ENCODE results near the gene PRKACG. TPM values are rescaled to one million over a fixed set of nuclear protein-coding genes. Genes with fewer than 3 reads are reported as not detected.
"Not testable (repeated sequence)": the region's sequence is repeated elsewhere in the genome, so short reads cannot be mapped to it uniquely, and the experiment has no call there.

The PRKACG gene
- polyA plus RNA-seq (ENCODE audit: low read depth in 6 of 6) = not detected

- H3K4me3 Mint-ChIP-seq = peak within 1 kb of the TSS in 7 of 8 donors; percentile 11 to 87 (median 61)
- H3K4me1 Mint-ChIP-seq = peaks cover 14 to 24% (median 20%) of the 10 kb centered on the region in 3 donors
- peak within 1 kb of the TSS in 3 of 6 donors; percentile 63 to 85 (median 67) for H3K27ac Mint-ChIP-seq
- no peaks in the 10 kb centered on the region for H3K9me3 Mint-ChIP-seq
- ATAC-seq (ENCODE audit: low read depth in 2 of 2) = no peak
- H3K27me3 Mint-ChIP-seq = peaks cover 0 to 4% (median 0%) of the 10 kb centered on the region in 3 donors
- DNase-seq = no peak
- no peaks in the 10 kb centered on the region for H3K36me3 Mint-ChIP-seq
Measured at GRCh38 chr9:69014013-69014412, at the start of gene PRKACG. TSS of gene PRKACG (minus strand) at chr9:69014113. CDS start at chr9:69014092, 21 bp downstream.

GRCh38 chr9:69062195-69062594 lies 48.3 kb upstream of the PRKACG start:
- Mint-ChIP-seq H3K4me3 (no peak overlapping the region), H3K27ac (peak overlapping the region in 1 of 6 donors; percentile 59), H3K9me3 (peaks cover 0 to 4% (median 0%) of the 10 kb centered on the region in 7 donors), H3K36me3 (peaks cover 23 to 37% of the 10 kb centered on the region in 2 donors), H3K4me1 (peaks cover 3 to 7% (median 6%) of the 10 kb centered on the region in 3 donors), H3K27me3 (no peaks in the 10 kb centered on the region)
- DNase-seq (no peak), ATAC-seq (ENCODE audit: low read depth in 2 of 2) (no peak)

GRCh38 chr9:69060766-69061165 lies 46.9 kb upstream of the PRKACG start:
- H3K9me3 Mint-ChIP-seq = peaks cover 0 to 4% (median 0%) of the 10 kb centered on the region in 7 donors
- H3K27me3 Mint-ChIP-seq = no peaks in the 10 kb centered on the region
- peaks cover 25 to 29% of the 10 kb centered on the region in 2 donors for H3K36me3 Mint-ChIP-seq
- H3K4me3 Mint-ChIP-seq = no peak overlapping the region
- ATAC-seq (ENCODE audit: low read depth in 2 of 2) = no peak
- peak overlapping the region in 1 of 6 donors; percentile 16 for H3K27ac Mint-ChIP-seq
- DNase-seq = no peak
- peaks cover 5 to 10% (median 6%) of the 10 kb centered on the region in 3 donors for H3K4me1 Mint-ChIP-seq

GRCh38 chr9:69058101-69058500 lies 44.2 kb upstream of the PRKACG start:
- ATAC-seq (ENCODE audit: low read depth in 2 of 2) (no peak), DNase-seq (no peak)
- Mint-ChIP-seq H3K4me1 (peaks cover 5 to 10% (median 6%) of the 10 kb centered on the region in 3 donors), H3K36me3 (peaks cover 26% of the 10 kb centered on the region in 2 donors), H3K27me3 (no peaks in the 10 kb centered on the region), H3K4me3 (no peak overlapping the region), H3K27ac (no peak overlapping the region), H3K9me3 (peaks cover 0 to 4% (median 0%) of the 10 kb centered on the region in 7 donors)

- no peak overlapping the region for H3K4me3 Mint-ChIP-seq
- no peak overlapping the region for H3K27ac Mint-ChIP-seq
- DNase-seq (no peak), ATAC-seq (ENCODE audit: low read depth in 2 of 2) (no peak)
- peaks cover 5 to 10% (median 6%) of the 10 kb centered on the region in 3 donors for H3K4me1 Mint-ChIP-seq
- peaks cover 26 to 27% of the 10 kb centered on the region in 2 donors for H3K36me3 Mint-ChIP-seq
- no peaks in the 10 kb centered on the region for H3K27me3 Mint-ChIP-seq
- H3K9me3 Mint-ChIP-seq = peaks cover 0 to 2% (median 0%) of the 10 kb centered on the region in 7 donors
Measured at GRCh38 chr9:69056191-69056815, 42.4 kb upstream of the PRKACG start.

GRCh38 chr9:69054989-69055388 lies 41.1 kb upstream of the PRKACG start:
- no peak overlapping the region for H3K27ac Mint-ChIP-seq
- no peaks in the 10 kb centered on the region for H3K9me3 Mint-ChIP-seq
- no peak for ATAC-seq (ENCODE audit: low read depth in 2 of 2)
- peaks cover 18 to 19% of the 10 kb centered on the region in 2 donors for H3K36me3 Mint-ChIP-seq
- H3K27me3 Mint-ChIP-seq = no peaks in the 10 kb centered on the region
- no peak for DNase-seq
- H3K4me3 Mint-ChIP-seq = no peak overlapping the region
- H3K4me1 Mint-ChIP-seq = peaks cover 0 to 5% (median 3%) of the 10 kb centered on the region in 3 donors

GRCh38 chr9:69050936-69051335 lies 37.0 kb upstream of the PRKACG start:
- not testable (repeated sequence) for H3K9me3 Mint-ChIP-seq, H3K4me3 Mint-ChIP-seq, H3K27ac Mint-ChIP-seq

GRCh38 chr9:69049094-69049493 lies 35.2 kb upstream of the PRKACG start:
- Mint-ChIP-seq H3K27me3 (no peaks in the 10 kb centered on the region), H3K27ac (no peak overlapping the region), H3K9me3 (no peaks in the 10 kb centered on the region), H3K4me1 (peaks cover 5 to 13% (median 12%) of the 10 kb centered on the region in 3 donors), H3K36me3 (peaks cover 9 to 14% of the 10 kb centered on the region in 2 donors), H3K4me3 (no peak overlapping the region)
- DNase-seq (no peak), ATAC-seq (ENCODE audit: low read depth in 2 of 2) (no peak)

More at GRCh38 chr9:69050936-69051335, 37.0 kb upstream of the PRKACG start:
- not testable (repeated sequence) for H3K27me3 Mint-ChIP-seq; DNase-seq; ATAC-seq (ENCODE audit: low read depth in 2 of 2); H3K4me1 Mint-ChIP-seq
- H3K36me3 Mint-ChIP-seq = peaks cover 11 to 19% of the 10 kb centered on the region in 2 donors

GRCh38 chr9:69047371-69047770 lies 33.5 kb upstream of the PRKACG start:
- H3K9me3 Mint-ChIP-seq = no peaks in the 10 kb centered on the region
- no peaks in the 10 kb centered on the region for H3K27me3 Mint-ChIP-seq
- H3K4me1 Mint-ChIP-seq = peaks cover 8 to 13% (median 12%) of the 10 kb centered on the region in 3 donors
- peak overlapping the region in 1 of 6 donors; percentile 53 for H3K27ac Mint-ChIP-seq
- ATAC-seq (ENCODE audit: low read depth in 2 of 2) = no peak
- H3K36me3 Mint-ChIP-seq = peaks cover 5 to 14% of the 10 kb centered on the region in 2 donors
- H3K4me3 Mint-ChIP-seq = no peak overlapping the region
- DNase-seq = no peak

- Mint-ChIP-seq H3K27me3 (no peaks in the 10 kb centered on the region), H3K9me3 (no peaks in the 10 kb centered on the region), H3K36me3 (peaks cover 5 to 14% of the 10 kb centered on the region in 2 donors), H3K4me3 (no peak overlapping the region), H3K4me1 (peaks cover 8 to 13% (median 12%) of the 10 kb centered on the region in 3 donors), H3K27ac (peak overlapping the region in 1 of 6 donors; percentile 28)
- DNase-seq = no peak
- no peak for ATAC-seq (ENCODE audit: low read depth in 2 of 2)
Measured at GRCh38 chr9:69046723-69047122, 32.8 kb upstream of the PRKACG start.

GRCh38 chr9:69045821-69046220 lies 31.9 kb upstream of the PRKACG start:
- H3K36me3 Mint-ChIP-seq = peaks cover 5 to 14% of the 10 kb centered on the region in 2 donors
- no peaks in the 10 kb centered on the region for H3K9me3 Mint-ChIP-seq
- DNase-seq (no peak), ATAC-seq (ENCODE audit: low read depth in 2 of 2) (no peak)
- peak overlapping the region in 1 of 8 donors; percentile 43 for H3K4me3 Mint-ChIP-seq
- H3K27me3 Mint-ChIP-seq = no peaks in the 10 kb centered on the region
- H3K27ac Mint-ChIP-seq = peak overlapping the region in 1 of 6 donors; percentile 21
- peaks cover 8 to 13% (median 12%) of the 10 kb centered on the region in 3 donors for H3K4me1 Mint-ChIP-seq

GRCh38 chr9:69044240-69045219 lies 30.6 kb upstream of the PRKACG start:
- no peak overlapping the region for H3K27ac Mint-ChIP-seq
- H3K9me3 Mint-ChIP-seq = no peaks in the 10 kb centered on the region
- no peak for DNase-seq
- ATAC-seq (ENCODE audit: low read depth in 2 of 2) = no peak
- no peaks in the 10 kb centered on the region for H3K27me3 Mint-ChIP-seq
- peaks cover 8 to 13% (median 12%) of the 10 kb centered on the region in 3 donors for H3K4me1 Mint-ChIP-seq
- H3K4me3 Mint-ChIP-seq = no peak overlapping the region
- H3K36me3 Mint-ChIP-seq = peaks cover 5 to 14% of the 10 kb centered on the region in 2 donors

- H3K4me3 Mint-ChIP-seq = peak overlapping the region in 1 of 8 donors; percentile 12
Measured at GRCh38 chr9:69040646-69041045, 26.7 kb upstream of the PRKACG start.

More at GRCh38 chr9:69040646-69041045, 26.7 kb upstream of the PRKACG start:
- no peaks in the 10 kb centered on the region for H3K36me3 Mint-ChIP-seq
- no peaks in the 10 kb centered on the region for H3K27me3 Mint-ChIP-seq
- DNase-seq = no peak
- no peak for ATAC-seq (ENCODE audit: low read depth in 2 of 2)
- H3K9me3 Mint-ChIP-seq = no peaks in the 10 kb centered on the region
- H3K27ac Mint-ChIP-seq = no peak overlapping the region
- H3K4me1 Mint-ChIP-seq = peaks cover 16 to 18% (median 18%) of the 10 kb centered on the region in 3 donors

Measured in naive B cell (primary cell).